NCI-H1436 (cell line): ENCODE data around the gene SLC6A12.
A peak's percentile ranks its signal among the peaks of the same experiment; 100 is the strongest.
"Not testable (repeated sequence)": the region's sequence is repeated elsewhere in the genome, so short reads cannot be mapped to it uniquely, and the experiment has no call there.

ENCODE experiments used
- DNase-seq: peaks from one replicate; lab custom pipeline; 2025; lab: John Stamatoyannopoulos, UW

SLC6A12 gene

DNA sequence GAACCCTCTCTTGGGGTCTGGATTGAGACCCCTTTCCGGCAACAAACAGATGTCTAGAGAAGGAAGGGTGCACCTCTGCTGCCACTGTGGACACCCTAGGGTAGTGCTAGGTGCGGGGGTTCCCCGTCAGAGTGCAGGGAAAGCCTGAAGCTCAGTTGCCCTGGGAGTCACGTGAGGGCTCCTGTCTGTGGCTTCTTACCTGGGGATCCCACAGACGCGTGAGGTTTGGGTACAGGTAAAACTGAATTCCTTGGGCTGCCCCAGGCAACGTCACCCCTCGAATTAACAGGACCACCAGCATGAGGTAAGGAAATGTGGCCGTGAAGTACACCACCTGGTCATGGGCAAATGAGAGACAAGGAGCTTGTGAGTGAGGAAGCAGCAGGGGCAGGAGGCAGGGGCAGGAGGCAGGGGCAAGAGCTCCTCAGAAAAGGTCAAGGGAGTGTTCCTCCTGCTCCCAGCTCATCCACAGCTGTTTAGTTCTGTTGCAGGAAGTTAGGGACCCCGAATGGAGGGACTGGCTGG, 21.0 kb upstream of the SLC6A12 start:
- no peak for DNase-seq

DNA sequence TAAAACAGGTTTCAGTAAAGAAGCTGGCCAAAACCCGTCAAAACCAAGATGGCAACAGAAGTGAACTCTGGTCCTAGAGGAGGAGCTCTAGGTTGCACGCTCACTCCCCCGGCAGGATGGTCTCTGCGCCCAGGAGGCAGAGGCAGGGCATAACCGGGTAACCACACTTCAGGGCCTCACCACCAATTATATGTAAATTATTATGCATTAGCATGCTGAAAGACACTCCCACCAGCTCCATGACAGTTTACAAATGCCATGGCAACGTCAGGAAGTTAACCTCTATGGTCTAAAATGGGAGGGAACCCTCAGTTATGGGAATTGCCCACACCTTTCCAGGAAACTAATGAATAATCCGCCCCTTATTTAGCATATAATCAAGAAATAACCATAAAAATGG, 20.1 kb upstream of the SLC6A12 start:
- DNase-seq = no peak

DNA sequence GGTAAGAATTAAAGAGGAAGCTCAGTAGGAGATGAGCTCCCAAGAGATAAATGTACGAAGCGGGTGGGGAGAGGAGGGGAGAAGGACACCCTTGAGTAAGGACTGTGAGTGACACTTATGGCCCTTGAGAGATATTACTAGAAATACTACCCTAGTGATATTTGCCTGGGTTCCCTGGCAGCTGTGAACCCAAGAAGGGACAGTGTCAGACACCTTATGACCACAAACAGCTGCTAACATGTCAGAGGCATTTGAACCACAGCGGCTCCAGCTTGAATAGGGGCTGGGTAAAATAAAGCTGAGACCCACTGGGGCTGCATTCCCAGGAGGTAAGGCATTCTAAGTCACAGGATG, 19.6 kb upstream of the SLC6A12 start:
- no peak for DNase-seq

DNA sequence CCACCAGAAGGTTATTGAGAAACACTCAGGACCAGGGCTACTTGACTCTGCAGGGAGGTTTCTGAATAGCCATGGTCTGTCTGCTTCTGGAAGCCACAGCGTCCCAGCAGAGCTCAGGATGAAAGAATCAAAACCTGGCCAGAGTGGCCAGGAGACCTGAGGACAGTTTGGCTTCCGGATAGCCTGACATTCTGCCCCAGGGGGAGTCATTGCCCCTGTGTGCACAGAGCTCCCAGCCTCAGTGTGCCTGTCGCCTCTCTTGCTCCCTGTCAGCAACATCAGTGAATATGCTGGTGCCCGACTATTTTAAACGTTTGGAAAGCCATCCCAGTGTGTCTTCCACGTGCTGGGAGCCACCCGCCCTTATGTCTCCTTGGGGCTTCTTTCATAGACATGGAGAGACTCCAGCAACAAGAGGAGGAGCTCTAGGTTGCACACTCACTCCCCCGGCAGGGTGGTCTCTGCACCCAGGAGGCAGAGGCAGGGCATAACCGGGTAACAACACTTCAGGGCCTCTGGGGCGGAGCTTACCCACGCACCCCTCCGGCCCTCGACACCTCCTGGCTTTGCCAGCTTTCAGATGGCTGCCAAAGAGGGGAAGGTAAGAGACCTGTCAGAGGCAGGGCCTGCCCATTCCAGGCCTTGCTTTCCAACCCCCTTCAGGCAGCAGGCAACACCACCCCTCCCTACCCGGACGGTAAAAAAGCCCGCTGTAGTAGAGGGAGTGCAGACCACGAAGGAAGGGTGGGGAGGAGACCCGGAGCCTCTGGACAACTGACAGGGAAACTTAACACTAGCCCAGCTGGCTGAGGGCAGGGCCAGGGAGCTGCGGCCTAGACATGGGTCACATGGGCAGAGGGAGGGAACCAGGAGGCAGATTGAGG, 19.0 kb upstream of the SLC6A12 start:
- no peak for DNase-seq

DNA sequence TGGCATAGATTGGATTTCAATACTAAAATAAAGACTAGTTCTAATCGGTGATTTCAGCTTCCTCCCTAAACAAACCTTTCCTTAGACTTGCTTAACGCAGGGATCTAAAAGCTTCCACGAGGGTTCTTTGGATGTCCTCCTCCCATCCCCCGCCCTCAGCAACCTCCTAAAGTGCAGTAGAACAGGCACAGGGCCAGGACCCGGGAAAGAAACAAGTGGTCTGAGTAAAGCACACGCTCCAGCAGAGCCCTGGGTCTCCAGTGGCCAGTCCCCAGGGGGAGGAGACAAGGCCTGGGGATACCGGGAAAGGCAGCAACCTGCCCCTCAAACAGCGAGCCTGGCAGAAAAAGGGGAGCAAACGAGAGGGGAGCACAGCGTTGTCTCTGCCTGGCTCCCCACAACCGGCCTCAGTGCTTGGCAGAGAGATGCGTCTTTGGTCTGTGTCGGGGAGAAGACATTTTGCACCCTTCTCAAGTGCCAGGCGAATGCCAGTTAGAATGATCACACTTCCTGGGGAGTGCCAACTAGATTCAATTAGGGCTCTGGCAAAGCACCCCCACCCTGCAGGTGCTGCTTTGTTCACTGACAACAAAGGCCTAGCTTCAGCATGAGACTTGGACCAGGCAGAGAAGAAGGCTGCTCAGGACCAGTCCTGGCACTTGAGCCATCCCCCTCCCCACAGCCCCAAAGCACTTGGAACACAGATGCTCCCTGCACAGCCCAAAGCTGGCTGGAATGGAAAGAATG, 17.1 kb upstream of the SLC6A12 start:
- DNase-seq = no peak

DNA sequence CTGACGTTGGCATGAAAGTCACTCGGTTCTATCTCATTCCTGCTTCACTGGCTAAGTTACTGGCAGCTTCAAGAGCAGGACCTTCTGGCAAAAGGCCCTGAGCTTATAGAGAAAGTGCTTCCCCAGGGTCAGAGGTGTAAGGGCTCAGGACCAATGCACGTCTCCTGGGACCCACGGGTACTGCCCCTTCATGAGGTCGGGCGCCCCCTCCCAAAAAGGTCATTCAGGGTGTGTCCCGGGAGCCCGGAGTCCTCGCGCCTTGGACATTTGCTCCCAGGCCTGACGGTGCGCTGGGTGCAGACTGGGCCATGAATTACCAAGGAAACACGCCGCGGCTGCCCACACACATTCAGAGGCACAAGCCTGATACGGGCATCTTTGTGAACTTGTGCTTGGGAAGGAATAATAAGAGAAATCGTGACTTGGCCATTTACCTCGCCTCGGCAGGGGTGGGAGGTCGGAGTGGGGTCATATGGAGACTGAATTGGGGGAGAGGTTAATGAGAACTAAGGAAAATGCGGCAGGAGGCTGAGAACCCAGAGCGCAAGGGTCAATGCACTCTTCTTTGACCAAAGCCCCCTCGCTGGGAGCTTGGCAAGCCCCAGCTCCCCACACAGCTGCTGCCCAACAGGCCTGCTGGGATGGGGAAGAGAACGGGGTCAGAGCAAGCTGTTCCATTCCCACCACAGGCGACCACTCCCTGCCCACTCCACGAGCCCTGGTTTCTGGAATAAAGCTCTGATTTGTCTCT, 15.7 kb upstream of the SLC6A12 start:
- no peak for DNase-seq

DNA sequence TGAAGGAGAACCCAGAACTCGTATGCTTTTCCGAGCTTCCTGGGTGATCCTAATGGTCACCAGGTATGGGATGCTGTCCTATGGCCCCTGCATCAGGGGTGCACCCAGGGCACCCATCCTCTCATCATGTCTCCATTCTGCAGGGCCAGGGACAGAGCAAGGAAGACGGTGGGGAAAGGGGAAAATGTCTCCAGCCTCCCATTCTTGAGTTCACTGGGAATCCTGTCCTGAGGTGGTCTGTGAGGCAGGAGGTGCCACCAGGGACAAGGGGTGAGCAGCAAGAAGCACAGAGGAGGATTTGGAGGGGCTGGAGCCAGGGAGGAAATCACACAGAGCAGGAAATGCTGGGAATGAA, 14.9 kb upstream of the SLC6A12 start:
- no peak for DNase-seq

DNA sequence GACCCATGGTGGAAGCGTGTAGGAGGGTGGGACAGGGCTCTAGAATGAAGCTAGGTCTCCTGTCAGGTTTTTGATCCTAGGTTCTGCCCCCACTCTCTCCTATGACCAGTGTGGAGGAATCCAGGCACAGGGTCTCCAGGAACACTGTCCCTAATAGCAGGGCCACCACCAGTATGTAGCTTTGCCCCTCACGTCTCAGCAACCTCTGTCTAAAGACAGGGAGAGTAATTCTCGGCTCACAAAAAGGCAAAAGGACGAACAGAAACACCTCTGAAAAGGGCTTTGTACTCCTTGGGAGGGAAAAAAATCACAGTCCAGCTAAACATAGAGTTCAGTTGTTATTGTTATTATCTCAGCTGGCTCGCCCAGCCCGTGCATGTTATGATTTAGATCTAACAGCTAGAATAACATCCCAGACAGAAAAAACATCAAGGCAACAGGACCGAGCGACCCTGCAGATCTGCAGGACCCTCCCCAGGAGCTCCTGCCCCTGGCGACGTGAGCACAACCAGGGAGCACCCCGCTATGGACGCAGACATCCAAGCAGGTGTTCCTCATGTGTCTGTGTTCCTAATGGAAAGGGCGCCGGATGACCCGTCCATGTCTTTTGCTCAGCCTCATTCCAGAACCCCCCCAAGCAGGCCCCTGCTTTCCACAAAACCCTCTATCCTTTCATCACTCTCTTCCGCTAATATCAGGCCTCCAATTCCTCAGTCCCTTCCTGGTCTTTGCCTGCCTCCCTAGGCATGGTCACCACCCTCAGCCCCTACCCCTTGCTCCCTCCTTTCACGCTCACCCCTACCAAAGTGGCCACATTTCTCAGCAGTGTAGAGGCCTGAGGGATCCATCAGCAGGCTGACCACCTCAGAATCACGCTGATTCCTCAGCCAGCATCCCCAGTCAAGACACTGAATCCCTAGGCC, 14.2 kb upstream of the SLC6A12 start:
- no peak for DNase-seq

DNA sequence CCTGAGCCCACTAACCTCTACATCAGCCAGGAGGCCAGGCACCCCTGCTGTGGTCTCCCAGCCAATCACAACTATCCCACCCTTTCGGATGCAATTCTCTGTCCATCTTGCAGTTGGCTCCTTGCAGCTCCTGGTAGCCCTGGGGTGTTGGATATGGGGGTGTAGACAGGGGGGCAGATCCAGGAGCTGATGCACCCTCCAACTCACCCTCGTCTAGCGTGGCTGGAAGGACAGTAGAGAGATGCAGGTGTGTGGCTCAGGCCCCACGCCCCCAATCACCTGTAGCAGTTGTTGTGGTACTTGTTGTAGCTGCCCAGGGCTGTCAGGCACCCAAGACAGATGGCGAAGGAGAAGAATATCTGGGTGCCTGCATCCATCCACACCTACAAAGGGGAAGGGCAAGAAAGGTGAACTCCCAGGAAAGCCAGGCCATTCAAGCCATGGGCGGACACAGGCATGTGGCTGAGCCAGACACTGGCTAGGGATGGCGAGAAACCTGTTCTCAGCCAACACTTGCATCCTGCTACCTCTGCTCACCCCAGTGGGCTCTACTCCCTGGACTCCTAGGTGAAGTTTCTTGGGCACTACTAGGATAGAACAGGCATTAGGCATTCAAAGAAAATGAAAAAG, 13.4 kb upstream of the SLC6A12 start:
- DNase-seq = no peak

DNA sequence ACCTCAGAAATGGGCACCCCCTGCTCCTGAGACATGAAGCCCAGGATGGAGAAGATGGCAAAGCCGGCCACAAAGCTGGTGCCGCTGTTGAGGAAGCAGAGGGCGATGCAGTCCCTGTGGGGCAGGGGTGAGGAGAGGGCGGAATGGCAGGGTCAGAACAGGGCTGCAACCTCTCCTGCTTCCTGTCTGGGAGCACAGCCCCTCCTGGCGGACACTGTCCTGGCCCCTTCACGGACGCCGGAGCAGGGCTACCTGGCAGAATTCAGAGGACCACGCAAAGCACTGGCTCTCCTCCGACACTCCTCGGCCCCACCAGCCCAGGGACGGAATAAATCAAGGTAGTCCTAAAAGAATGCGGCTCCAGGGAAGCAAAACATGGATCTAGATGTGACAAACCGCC, 12.4 kb upstream of the SLC6A12 start:
- no peak for DNase-seq

DNA sequence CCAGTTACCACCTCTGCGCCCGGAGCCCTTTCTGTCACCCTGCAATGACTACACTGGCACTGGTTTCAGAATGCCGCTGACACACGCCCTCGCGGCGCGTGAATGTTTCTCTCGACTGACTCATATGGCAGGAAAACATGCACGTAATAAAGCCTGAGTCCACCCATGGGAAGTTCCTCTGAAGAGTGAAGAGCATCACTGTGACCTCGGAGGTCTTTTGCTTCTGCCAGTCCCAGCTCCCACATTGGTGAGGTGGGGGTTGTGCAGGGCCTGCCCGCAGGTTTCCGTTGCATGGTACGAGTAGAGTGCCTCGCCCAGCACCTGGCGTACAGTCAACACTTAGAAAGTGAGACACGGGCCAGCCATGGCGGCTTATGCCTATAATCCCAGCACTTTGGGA, 11.1 kb upstream of the SLC6A12 start:
- DNase-seq = no peak

DNA sequence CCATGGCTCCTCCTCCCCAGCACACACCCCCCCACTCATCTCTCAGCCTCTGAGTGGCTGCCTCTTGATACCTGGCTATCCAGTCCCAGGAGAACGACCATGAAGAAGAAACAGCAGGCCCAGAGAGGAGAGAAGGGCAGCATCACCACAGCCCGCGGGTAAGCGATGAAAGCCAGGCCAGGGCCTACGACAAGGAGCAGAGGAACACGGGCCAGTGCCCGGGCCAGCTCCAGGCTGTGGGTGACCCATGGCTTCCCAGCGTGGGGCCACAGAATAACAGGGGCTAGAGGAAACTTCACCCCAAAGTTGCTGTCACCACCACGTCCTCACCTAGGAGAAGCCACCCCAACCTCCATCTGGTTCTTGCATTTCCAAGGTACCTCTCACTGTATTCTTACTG, 10.4 kb upstream of the SLC6A12 start:
- DNase-seq = no peak

DNA sequence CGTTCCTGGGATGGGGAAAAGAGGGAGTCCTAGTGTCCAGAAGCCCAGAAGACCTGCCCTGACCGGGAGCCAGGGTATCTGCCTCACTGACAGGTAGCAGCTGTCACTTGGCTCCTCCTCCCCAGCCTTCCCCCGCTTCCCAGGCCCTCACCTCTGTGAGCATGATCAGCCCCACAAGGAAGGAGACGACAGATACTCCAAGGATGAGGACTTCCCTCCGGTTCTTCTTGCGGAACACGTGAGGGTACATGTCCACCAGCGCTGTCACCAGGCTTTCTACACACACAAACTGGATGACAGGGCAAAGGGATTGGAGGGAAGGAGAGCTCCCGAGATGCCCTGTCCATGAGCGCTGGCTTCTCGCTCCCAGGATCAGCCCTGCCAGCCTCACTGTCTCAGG, 9.9 kb upstream of the SLC6A12 start:
- DNase-seq = no peak

DNA sequence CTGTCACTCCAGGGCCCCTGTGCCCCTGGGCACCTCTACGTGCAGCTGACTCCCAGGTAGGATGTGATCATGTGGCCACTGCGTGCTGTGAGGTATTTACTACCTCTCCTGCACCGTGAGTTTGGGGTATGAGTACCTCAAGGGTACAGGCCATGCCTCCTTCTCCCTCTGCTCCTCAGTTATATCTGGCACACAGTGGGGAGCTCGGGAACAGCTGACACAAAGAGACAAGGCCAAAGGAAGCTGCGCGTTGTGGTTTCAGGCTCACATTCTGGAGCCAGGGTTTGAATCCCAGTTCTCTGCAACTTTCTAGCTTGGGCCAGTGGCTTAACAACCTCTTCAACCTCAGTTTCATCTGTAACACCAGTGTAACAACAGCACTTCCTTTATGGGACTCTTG, 7.8 kb upstream of the SLC6A12 start:
- no peak for DNase-seq

DNA sequence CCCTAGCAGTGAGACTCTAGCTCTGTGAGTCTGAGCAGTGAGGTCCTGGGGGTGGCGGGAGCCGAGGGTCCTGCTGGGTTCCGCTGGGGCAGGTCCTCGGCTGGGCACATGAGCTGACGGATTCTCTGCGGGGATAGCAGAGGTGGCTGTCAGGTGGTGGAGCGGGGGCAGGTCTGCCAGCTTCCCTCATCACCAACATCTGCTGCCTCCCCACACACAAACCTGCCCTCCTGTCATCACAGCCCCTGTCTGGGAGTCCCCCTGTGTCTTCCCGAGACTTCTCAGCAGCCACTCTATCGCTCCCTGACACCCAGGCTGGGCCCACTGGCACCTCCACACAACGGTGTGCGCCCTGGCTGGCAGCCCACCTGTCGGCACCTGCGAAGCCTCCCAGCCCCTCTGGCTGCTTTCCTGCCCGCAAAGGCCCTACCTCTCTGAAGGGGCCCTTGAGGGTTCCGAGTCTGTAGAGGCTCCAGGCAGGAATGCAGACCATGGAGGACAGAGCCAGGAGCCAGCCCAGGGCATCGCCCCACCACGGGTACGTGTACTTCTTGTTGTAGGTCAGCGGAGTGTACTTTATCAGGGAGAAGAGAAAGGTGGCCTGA, 7.1 kb upstream of the SLC6A12 start:
- DNase-seq = no peak

DNA sequence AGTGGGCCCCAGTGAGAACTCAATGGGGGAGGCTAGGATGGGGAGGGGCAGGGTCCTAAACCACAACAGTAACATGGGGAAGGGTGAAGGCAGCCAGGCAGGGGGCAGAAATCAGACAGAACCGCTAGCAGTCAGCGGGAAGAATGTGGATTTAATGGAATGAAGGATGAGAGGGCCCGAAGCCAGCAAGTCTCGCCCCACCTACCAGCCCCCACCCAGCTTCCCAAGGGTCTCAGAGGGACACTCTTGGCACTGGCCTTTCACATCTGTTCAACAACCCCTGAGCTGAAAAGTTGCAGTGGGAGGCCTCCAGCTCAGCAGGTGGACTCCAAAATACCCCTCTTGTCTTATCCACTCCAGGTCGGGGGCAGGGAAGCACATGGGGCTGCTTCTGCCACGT, 6.5 kb upstream of the SLC6A12 start:
- DNase-seq = no peak

DNA sequence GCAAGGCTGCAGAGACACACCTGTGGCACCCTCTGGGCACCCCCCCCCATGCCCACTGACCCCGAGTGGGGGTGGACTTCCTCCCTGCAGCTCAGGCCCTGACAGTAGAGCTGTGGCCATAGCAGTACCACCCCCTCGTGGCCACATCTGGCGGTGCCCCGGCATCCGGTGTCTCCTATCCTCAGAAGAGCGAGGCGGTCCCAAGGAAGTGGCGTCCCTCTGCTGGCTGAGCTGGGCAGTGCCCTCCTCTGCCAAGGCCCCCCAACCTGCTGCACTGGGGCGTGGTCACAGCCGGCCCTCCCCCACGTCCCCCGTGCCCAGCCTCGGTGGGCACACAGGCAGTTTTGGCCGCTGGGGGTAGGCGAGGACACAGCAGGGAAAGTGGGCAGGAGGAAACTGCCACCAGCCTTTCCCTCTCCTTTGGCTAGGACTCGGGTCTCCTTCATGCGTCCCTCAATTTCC, 6.0 kb upstream of the SLC6A12 start:
- DNase-seq = peak; percentile 64

DNA sequence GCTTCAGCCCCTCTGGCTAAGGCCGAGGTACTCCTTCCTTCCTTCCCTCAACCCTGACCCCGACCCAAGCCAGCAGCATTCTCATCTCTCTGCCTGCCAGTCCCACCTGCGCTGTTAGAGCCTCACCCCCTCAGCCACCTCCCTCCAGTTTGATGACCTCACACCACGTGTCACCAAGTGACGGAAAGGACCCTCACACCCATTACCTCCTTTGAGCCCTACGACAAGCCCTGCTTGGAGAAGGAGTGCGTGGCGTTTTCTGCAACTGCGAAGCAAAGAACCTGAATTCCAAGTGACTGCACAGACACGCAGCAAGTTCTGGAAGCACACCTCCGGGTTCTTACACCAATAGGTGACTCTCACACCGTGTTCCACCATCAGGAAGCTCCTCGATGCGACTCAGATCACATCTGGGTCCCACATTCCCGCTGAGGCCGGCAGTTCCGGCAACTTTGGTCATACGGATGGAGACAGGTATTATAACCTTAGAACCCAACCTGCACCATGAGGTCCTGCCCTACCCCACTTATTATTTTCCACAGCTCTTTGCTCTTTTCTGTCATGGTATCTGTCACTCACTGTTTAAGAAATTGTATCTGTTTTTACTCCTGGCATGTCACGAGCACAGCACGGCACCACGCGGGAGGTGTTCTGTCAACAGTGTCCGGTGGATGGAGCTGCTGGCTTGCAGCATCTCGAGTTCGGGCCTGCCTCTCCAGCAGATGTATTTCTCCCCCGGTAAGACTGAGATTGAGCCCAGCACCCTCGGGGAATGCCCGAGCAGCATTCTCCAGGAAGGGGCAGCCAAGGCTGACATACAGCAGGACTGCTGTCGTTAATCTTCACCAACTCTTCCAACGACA, 5.0 kb upstream of the SLC6A12 start:
- no peak for DNase-seq

DNA sequence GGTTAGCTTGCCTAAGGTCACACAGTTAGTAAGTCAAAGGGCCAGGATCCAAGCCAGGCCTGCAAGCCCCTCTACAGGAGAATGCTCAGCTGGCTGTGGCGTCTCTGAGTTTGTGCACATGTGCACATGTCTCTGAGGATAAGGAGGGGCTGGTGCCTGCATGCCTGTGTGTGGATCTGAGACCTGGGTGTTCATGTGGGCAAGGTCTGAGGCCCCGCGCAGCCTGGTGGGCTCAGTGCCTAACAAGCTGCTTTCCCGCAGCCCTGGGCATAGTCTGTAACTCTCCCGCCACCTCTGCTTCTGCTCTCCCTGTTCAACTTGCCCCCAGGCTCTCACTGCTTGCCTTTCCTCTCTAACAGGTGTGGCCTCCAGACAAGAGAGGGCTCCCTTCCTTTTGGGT, 4.3 kb upstream of the SLC6A12 start:
- no peak for DNase-seq

DNA sequence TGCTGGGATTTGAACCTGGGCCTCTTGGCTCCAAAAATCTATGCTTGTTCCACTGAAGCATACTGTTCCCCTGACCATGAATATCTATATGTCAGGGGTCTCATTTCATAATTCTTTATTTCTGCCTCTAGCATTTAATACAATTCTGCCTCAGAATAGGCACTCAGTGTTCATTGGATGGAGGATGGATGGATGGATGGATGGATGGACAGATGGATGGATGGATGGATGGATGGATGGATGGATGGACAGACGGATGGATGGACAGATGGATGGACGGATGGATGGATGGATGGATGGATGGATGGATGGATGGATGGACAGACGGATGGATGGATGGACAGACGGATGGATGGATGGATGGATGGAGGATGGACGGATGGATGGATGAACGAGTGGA, 3.1 kb upstream of the SLC6A12 start:
- DNase-seq = not testable (repeated sequence)
